BE2C (cell line): ENCODE data around the gene PHTF1.

Source experiments
- DNase-seq: peaks from one replicate; pipeline ENCODE4 v3.0.0-alpha.2; 2020
- H3K27me3 ChIP-seq: fragments of 250-450 bp; sonication (Bioruptor Pico); 2 replicates; pipeline ENCODE4 v1.5.1; 2020; ENCODE audit warnings: mild to moderate bottlenecking
- H3K36me3 ChIP-seq: fragments of 250-450 bp; sonication (Bioruptor Pico); 2 replicates; pipeline ENCODE4 v1.5.1; 2020; ENCODE audit warnings: mild to moderate bottlenecking
- H3K4me1 ChIP-seq: fragments of 250-450 bp; sonication (Bioruptor Pico); 2 replicates; pipeline ENCODE4 v1.5.1; 2020
- H3K4me3 ChIP-seq: 2 replicates; pipeline ENCODE4 v1.5.1; 2011; ENCODE audit warnings: low read depth, low read length
- H3K9me3 ChIP-seq: fragments of 250-450 bp; sonication (Bioruptor Pico); 2 replicates; pipeline ENCODE4 v1.5.1; 2020
- CTCF ChIP-seq: IDR thresholded peaks from 2 replicates; pipeline ENCODE4 v1.5.1; 2012; ENCODE audit warnings: mild to moderate bottlenecking, low read depth, low read length

PHTF1 gene

GRCh38 chr1:113780374-113781146, 21.3 kb upstream of the PHTF1 start:
- no peak for DNase-seq
- Histone ChIP-seq H3K4me1 (peaks cover 3% of the 10 kb centered on the region; the same call in 1 of the 2 replicates), H3K4me3 (no peak overlapping the region), H3K9me3 (no peaks in the 10 kb centered on the region), H3K27me3 (no peaks in the 10 kb centered on the region), H3K36me3 (0 out of 2 replicates have a peak, but pooled peaks cover 7% of the 10 kb centered on the region)
- no peak for TF ChIP-seq CTCF

- no peaks in the 10 kb centered on the region for H3K27me3 ChIP-seq
- H3K9me3 ChIP-seq = no peaks in the 10 kb centered on the region
- H3K36me3 ChIP-seq = 0 out of 2 replicates have a peak, but pooled peaks cover 7% of the 10 kb centered on the region
- TF ChIP-seq CTCF = no peak
- peaks cover 3% of the 10 kb centered on the region; the same call in 1 of the 2 replicates for H3K4me1 ChIP-seq
- H3K4me3 ChIP-seq = no peak overlapping the region
- no peak for DNase-seq
Observed at GRCh38 chr1:113779542-113779941, 20.3 kb upstream of the PHTF1 start.

GRCh38 chr1:113777561-113777960, 18.3 kb upstream of the PHTF1 start:
- Histone ChIP-seq H3K27me3 (no peaks in the 10 kb centered on the region), H3K4me3 (no peak overlapping the region), H3K4me1 (peaks cover 3% of the 10 kb centered on the region; the same call in 1 of the 2 replicates), H3K9me3 (no peaks in the 10 kb centered on the region), H3K36me3 (0 out of 2 replicates have a peak, but pooled peaks cover 7% of the 10 kb centered on the region)
- no peak for TF ChIP-seq CTCF
- DNase-seq = no peak

GRCh38 chr1:113770031-113770430, 10.7 kb upstream of the PHTF1 start:
- Histone ChIP-seq H3K9me3 (no peaks in the 10 kb centered on the region), H3K4me3 (no peak overlapping the region), H3K27me3 (no peaks in the 10 kb centered on the region), H3K36me3 (peaks cover 26% of the 10 kb centered on the region), H3K4me1 (peaks cover 8% of the 10 kb centered on the region)
- DNase-seq = no peak
- TF ChIP-seq CTCF = no peak

- no peak for DNase-seq
- no peak overlapping the region for H3K4me3 ChIP-seq
- H3K9me3 ChIP-seq = no peaks in the 10 kb centered on the region
- peaks cover 8% of the 10 kb centered on the region for H3K4me1 ChIP-seq
- no peak for TF ChIP-seq CTCF
- H3K27me3 ChIP-seq = no peaks in the 10 kb centered on the region
- H3K36me3 ChIP-seq = peaks cover 29% of the 10 kb centered on the region
Observed at GRCh38 chr1:113769601-113769970, 10.3 kb upstream of the PHTF1 start.

- H3K4me3 ChIP-seq = no peak overlapping the region
- no peaks in the 10 kb centered on the region for H3K9me3 ChIP-seq
- peaks cover 29% of the 10 kb centered on the region for H3K36me3 ChIP-seq
- DNase-seq = no peak
- peaks cover 8% of the 10 kb centered on the region for H3K4me1 ChIP-seq
- H3K27me3 ChIP-seq = no peaks in the 10 kb centered on the region
- TF ChIP-seq CTCF = no peak
Observed at GRCh38 chr1:113768916-113769600, 9.8 kb upstream of the PHTF1 start.
